DMS 273 treated with DMSO at 0.1 percent for 48 hours (cell line): ENCODE results near the gene ZNF688.
A peak's percentile ranks its signal among the peaks of the same experiment; 100 is the strongest.
"Not testable (repeated sequence)": the region's sequence is repeated elsewhere in the genome, so short reads cannot be mapped to it uniquely, and the experiment has no call there.

Experiments used
- DNase-seq: peaks from one replicate; lab custom pipeline; 2025; lab: John Stamatoyannopoulos, UW

Gene ZNF688

GRCh38 chr16:30571445-30572322, at the start of gene ZNF688:
Gene ZNF688 (minus strand): TSS chr16:30571714. CDS start chr16:30571629, 85 bp downstream.
- peak; percentile 94 for DNase-seq

- DNase-seq = no peak
Measured at GRCh38 chr16:30620169-30620568, 48.7 kb upstream of the ZNF688 start.

GRCh38 chr16:30619638-30620037, 48.1 kb upstream of the ZNF688 start:
- no peak for DNase-seq

GRCh38 chr16:30619202-30619601, 47.7 kb upstream of the ZNF688 start:
- DNase-seq = no peak

- peak; percentile 5 for DNase-seq
Measured at GRCh38 chr16:30615358-30616091, 44.0 kb upstream of the ZNF688 start.

- DNase-seq = peak; percentile 92
Measured at GRCh38 chr16:30609926-30610839, 38.7 kb upstream of the ZNF688 start, which contains the start of gene ZNF689. Gene ZNF689 (minus strand): TSS chr16:30610389. CDS start chr16:30610041, 348 bp downstream.

- DNase-seq = no peak
Measured at GRCh38 chr16:30609002-30609925, 37.8 kb upstream of the ZNF688 start.

GRCh38 chr16:30606004-30606403, 34.5 kb upstream of the ZNF688 start:
- no peak for DNase-seq

GRCh38 chr16:30605158-30605557, 33.6 kb upstream of the ZNF688 start:
- DNase-seq = no peak

GRCh38 chr16:30604316-30604947, 32.9 kb upstream of the ZNF688 start:
- no peak for DNase-seq

- no peak for DNase-seq
Measured at GRCh38 chr16:30603945-30604315, 32.4 kb upstream of the ZNF688 start.

- DNase-seq = no peak
Measured at GRCh38 chr16:30602616-30603277, 31.2 kb upstream of the ZNF688 start.

GRCh38 chr16:30601966-30602365, 30.5 kb upstream of the ZNF688 start:
- DNase-seq = no peak

- no peak for DNase-seq
Measured at GRCh38 chr16:30600929-30601328, 29.4 kb upstream of the ZNF688 start.

- DNase-seq = no peak
Measured at GRCh38 chr16:30600215-30600614, 28.7 kb upstream of the ZNF688 start.

GRCh38 chr16:30592871-30593270, 21.4 kb upstream of the ZNF688 start:
- no peak for DNase-seq

GRCh38 chr16:30590869-30591268, 19.4 kb upstream of the ZNF688 start:
- DNase-seq = not testable (repeated sequence)

GRCh38 chr16:30589582-30589981, 18.1 kb upstream of the ZNF688 start:
- not testable (repeated sequence) for DNase-seq

GRCh38 chr16:30588651-30589050, 17.1 kb upstream of the ZNF688 start:
- DNase-seq = no peak
